PFSK-1 (cell line): ENCODE measurements around the gene HSPBAP1.

ENCODE experiments used
- FOXP2 ChIP-seq: optimal IDR thresholded peaks from 2 replicates; pipeline ENCODE3; 2011; ENCODE audit warnings: borderline replicate concordance, control low read depth, inconsistent platforms; ENCODE audit not compliant: insufficient read depth; ENCODE audit errors: extremely low read length, extremely low read depth
- POLR2AphosphoS5 ChIP-seq: IDR thresholded peaks from 2 replicates; pipeline ENCODE4 v1.6.1; 2012; ENCODE audit warnings: low read depth, mild to moderate bottlenecking, control low read depth, low read length, moderate library complexity
- REST ChIP-seq, 2 experiments: IDR thresholded peaks; 2 replicates each; pipeline versions ENCODE4 v1.6.1 to v1.8.0; 2011 to 2012; ENCODE audit warnings: low read depth in 2 of 2, low read length in 2 of 2, control low read depth in 1 of 2, inconsistent platforms in 1 of 2, mild to moderate bottlenecking in 1 of 2, moderate library complexity in 1 of 2; ENCODE audit not compliant: insufficient read depth in 1 of 2
- SIN3A ChIP-seq: IDR thresholded peaks from 2 replicates; pipeline ENCODE4 v1.6.1; 2012; ENCODE audit warnings: mild to moderate bottlenecking, low read length, moderate library complexity, borderline replicate concordance; ENCODE audit not compliant: insufficient read depth
- TAF1 ChIP-seq: IDR thresholded peaks from 2 replicates; pipeline ENCODE4 v1.6.1; 2012; ENCODE audit warnings: low read length, control low read depth, borderline replicate concordance; ENCODE audit not compliant: insufficient read depth

Gene HSPBAP1

DNA sequence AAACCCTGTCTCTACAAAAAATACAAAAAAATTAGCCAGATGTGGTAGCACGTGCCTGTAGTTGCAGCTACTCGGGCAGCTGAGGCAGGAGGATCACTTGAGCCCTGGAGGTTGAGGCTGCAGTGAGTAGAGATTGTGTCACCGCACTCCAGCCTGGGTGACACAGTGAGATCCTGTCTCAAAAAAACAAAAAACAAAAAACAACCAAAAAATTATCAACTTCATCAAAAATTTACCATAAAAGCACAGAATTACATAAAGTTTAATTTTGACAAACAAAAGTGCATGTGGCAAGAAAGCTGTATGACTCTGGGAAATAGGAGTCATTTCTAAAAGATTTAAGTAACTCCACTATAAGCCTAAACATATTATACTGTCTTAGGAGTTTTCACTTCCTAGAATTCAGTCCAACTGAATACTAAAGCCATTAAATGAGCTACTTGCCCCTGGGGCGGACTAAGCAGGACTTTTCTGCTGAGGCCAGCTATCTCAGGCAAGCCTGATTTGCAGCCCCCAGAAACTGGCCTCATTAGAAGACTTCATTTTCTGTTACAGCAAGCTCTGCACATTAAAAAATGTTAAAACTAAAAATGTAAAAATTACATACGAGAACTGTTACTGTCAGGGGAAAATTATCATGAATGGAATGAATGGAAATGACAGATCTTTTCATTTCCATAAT lies 23.0 kb downstream of the HSPBAP1 start:
- TF ChIP-seq POLR2AphosphoS5 (no peak), FOXP2 (no peak)

- TF ChIP-seq SIN3A: no peak
- no peak for TF ChIP-seq FOXP2
- no peak for TF ChIP-seq TAF1
- no peak for TF ChIP-seq POLR2AphosphoS5
Measured at GRCh38 chr3:122767540-122768372, 25.9 kb downstream of the HSPBAP1 start.

DNA sequence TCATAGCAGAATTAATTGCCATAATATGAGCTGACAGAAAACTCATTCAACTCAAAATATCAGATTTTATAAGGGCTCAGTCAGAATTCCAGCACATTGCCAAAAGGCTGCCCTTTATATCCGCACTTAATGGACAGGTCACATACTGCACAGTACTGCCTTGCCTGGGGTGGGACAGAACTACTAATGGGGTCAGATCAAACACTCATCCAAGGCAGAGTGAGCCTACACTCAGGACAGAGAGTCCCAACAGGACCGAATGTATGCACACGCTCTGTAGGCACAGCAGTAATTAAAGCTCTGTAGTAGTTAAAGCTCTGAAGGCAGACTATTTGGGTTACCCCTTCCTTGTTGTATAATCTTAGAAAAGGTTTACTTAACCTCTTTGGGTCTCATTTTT lies 27.2 kb downstream of the HSPBAP1 start:
- TF ChIP-seq REST (IDR thresholded peaks at IDR 0.05; ENCODE audit: insufficient read depth in 1 of 2, low read depth in 2 of 2, low read length in 2 of 2): no peak
- no peak for TF ChIP-seq POLR2AphosphoS5
- no peak for TF ChIP-seq SIN3A
- no peak for TF ChIP-seq TAF1

GRCh38 chr3:122760453-122761271 lies 33.0 kb downstream of the HSPBAP1 start:
- no peak for TF ChIP-seq SIN3A
- TF ChIP-seq REST (IDR thresholded peaks at IDR 0.05; ENCODE audit: insufficient read depth in 1 of 2, low read depth in 2 of 2, low read length in 2 of 2): no peak
- TF ChIP-seq TAF1: no peak
- no peak for TF ChIP-seq POLR2AphosphoS5
- no peak for TF ChIP-seq FOXP2

DNA sequence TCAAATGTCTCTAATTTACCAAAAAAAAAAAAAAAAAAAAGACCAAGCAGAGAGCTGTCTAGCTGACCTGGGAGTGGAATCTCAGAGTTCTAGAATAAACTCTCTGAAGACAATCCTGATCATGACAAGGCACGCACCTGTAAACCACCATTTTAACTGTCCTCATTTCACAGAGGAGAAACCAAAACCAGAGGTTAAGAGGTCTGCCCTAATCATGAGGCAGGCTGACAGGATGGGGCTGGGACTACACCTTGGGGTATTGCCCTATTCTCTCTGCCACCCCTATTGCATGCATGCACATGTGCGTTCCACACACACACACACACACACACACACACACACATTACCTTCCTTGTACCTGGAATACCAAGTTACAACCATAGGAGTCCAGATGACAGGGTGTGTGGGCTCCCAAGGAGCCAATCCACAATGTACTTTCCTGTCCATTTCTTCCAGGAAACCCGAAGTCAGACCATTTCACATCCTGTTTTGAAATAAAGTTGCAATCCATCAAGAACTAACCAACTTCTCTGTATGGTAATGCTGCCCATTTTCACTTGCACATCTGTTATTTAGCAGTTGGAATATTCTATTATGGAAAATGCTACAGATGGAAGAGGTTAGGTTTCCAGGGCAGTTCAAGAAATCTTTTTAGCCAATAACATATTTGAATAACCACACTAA lies 34.6 kb downstream of the HSPBAP1 start:
- TF ChIP-seq POLR2AphosphoS5: no peak
- TF ChIP-seq TAF1: no peak

DNA sequence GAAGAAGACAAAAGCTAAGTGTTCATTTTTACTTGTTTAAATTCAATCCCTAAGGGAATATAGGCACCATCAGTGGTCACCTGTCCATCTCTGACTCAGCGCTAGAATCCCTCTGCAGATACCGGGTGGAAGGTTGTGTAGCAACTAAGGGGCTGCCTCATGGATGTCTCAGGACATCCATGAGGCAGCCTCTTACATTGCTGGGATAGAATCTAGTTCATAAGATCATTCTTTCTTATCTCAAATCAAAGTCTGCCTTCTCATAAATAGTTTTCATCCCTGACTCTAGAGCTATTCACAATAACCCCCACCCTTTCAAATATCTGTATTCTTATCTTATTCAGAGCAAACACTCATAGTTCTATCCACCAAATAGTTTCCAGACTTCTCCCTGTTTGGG lies 38.1 kb downstream of the HSPBAP1 start:
- TF ChIP-seq REST (IDR thresholded peaks at IDR 0.05; ENCODE audit: insufficient read depth in 1 of 2, low read depth in 2 of 2, low read length in 2 of 2) (no peak), FOXP2 (no peak), TAF1 (no peak), SIN3A (no peak), POLR2AphosphoS5 (no peak)
